Chondrocyte (in vitro differentiated cells): ENCODE results near the gene YWHAH. TPM values are rescaled to one million over a fixed set of nuclear protein-coding genes. Genes with fewer than 3 reads are reported as not detected.

Experiments used
- DNase-seq: peaks from one replicate; pipeline ENCODE4 v3.0.0; 2021; ENCODE audit warnings: mixed read lengths, low spot score
- H3K27ac Mint-ChIP-seq: one replicate; pipeline ENCODE4 v1.8.0; 2021; ENCODE audit warnings: mild to moderate bottlenecking, moderate library complexity, mixed read lengths; ENCODE audit not compliant: unreplicated experiment
- H3K27me3 Mint-ChIP-seq: 2 replicates; pipeline ENCODE4 v1.8.0; 2021; ENCODE audit warnings: low read depth, mixed read lengths
- H3K36me3 Mint-ChIP-seq: 2 replicates; pipeline ENCODE4 v1.8.0; 2021; ENCODE audit warnings: low read depth, mixed read lengths
- H3K4me1 Mint-ChIP-seq: 2 replicates; pipeline ENCODE4 v1.8.0; 2021; ENCODE audit warnings: low read depth, mild to moderate bottlenecking, mixed read lengths
- H3K4me3 Mint-ChIP-seq: one replicate; pipeline ENCODE4 v1.8.0; 2021; ENCODE audit warnings: mild to moderate bottlenecking, moderate library complexity, mixed read lengths; ENCODE audit not compliant: unreplicated experiment
- H3K9me3 Mint-ChIP-seq: 2 replicates; pipeline ENCODE4 v1.8.0; 2021; ENCODE audit warnings: low read depth, mixed read lengths
- total RNA-seq: library from RNA; stranded (reverse); gene quantifications from 3 replicates; pipeline ENCODE4 v1.2.1, GENCODE V29; 2021
- TF ChIP-seq, protein P1 (sequence below): fragments of 200-600 bp; sonication (generic); IDR thresholded peaks from 2 replicates; pipeline ENCODE4 v1.5.0; 2021; ENCODE audit warnings: antibody characterized with exemption, mild to moderate bottlenecking, moderate library complexity

Gene YWHAH
- total RNA-seq, 1 donor from 2014 or later = 223 TPM

DNA sequence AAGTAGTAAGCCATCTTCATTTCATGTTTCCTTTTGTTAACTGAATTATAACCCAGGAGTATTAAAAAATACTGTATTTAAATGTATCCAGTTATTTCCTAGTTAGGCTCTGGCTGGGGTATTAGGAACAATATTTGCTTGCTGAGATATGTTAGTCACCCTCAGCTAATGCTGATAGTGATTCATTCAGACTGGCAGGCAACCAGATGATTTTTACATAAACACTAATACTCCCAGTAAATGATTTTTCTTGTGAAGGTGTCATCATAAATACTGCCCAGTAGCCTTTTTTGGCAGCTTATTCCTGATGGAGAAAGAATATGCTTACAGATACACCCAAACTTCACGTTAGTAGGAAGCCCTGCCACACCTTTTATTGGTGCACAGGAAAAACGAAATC, 8.1 kb downstream of the YWHAH start:
- DNase-seq = no peak
- H3K27me3 Mint-ChIP-seq = no peaks in the 10 kb centered on the region
- H3K4me1 Mint-ChIP-seq = peaks cover 70% of the 10 kb centered on the region
- H3K9me3 Mint-ChIP-seq = no peaks in the 10 kb centered on the region
- H3K36me3 Mint-ChIP-seq = peaks cover 30% of the 10 kb centered on the region
- peak overlapping the region; percentile 94 for H3K27ac Mint-ChIP-seq
- TF ChIP-seq, protein P1, sequence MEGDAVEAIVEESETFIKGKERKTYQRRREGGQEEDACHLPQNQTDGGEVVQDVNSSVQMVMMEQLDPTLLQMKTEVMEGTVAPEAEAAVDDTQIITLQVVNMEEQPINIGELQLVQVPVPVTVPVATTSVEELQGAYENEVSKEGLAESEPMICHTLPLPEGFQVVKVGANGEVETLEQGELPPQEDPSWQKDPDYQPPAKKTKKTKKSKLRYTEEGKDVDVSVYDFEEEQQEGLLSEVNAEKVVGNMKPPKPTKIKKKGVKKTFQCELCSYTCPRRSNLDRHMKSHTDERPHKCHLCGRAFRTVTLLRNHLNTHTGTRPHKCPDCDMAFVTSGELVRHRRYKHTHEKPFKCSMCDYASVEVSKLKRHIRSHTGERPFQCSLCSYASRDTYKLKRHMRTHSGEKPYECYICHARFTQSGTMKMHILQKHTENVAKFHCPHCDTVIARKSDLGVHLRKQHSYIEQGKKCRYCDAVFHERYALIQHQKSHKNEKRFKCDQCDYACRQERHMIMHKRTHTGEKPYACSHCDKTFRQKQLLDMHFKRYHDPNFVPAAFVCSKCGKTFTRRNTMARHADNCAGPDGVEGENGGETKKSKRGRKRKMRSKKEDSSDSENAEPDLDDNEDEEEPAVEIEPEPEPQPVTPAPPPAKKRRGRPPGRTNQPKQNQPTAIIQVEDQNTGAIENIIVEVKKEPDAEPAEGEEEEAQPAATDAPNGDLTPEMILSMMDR = no peak
- H3K4me3 Mint-ChIP-seq = no peak overlapping the region

DNA sequence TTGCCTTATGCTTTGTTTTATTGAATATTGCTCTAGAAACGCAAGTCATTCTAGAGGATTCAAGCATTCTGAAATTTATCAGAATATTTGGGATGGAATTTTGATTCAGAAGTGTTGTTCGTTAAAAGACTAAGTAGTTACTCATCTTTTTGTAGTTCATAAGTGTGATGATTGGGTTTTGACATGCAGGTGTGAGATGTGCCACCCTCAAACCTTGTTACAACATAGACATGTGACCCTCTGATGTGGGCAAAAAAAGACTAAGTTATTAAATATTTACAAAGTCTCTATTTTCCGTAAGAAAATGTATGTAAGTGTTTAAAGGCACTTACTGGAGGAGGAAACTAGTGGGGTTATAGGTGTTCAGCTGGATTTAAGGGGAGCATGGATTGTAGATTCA, 8.9 kb downstream of the YWHAH start:
- no peaks in the 10 kb centered on the region for H3K27me3 Mint-ChIP-seq
- no peaks in the 10 kb centered on the region for H3K9me3 Mint-ChIP-seq
- H3K27ac Mint-ChIP-seq = peak overlapping the region; percentile 94
- peaks cover 33% of the 10 kb centered on the region for H3K36me3 Mint-ChIP-seq
- TF ChIP-seq, protein P1 = no peak
- DNase-seq = no peak
- no peak overlapping the region for H3K4me3 Mint-ChIP-seq
- peaks cover 64% of the 10 kb centered on the region for H3K4me1 Mint-ChIP-seq

DNA sequence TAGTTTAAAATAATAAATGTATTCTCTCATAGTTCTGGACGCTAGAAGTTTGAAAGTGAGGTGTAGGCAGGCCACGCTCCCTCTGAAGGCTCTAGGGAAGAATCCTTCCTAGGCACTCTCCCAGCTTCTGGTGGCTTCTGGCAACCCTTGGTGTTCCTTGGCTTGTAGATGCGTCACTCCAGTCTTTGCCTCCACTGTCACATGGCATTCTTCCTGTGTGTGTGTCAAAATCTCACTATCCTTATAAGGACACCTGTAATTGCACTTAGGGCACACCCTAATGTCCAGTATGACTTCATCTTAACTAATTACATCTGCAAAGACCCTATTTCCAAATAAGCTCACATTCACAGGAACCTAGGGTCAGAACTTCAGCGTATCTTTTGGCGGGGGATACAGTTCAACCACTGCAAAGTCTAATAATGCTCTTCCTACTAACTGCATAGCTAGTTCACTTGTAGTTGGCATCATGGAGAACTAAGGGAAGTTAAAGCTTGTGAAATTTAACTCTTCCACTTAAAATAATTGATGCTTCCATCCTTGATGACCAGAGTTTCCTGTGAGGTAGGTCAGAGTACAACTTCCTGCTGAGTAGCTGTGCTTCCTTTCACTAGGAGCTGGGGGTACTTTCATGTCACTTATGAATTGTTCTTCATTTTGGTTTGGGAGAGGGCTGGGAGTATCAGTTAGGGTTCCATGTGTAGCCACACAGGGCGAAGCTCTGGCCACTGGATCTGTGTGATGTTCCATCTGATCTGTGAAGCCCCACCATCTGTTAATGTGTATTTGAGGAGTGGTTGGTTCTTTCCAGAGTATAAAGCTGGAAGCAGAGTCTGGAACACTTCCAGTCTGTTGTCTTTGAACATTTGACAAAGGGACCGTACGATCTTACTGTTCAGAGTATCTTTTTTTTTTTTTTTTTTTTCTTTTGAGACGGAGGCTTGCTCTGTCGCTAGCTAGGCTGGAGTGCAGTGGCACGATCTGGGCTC, 10.5 kb downstream of the YWHAH start:
- H3K27me3 Mint-ChIP-seq = no peaks in the 10 kb centered on the region
- no peak overlapping the region for H3K4me3 Mint-ChIP-seq
- peaks cover 59% of the 10 kb centered on the region for H3K4me1 Mint-ChIP-seq
- TF ChIP-seq, protein P1 = no peak
- peaks cover 36% of the 10 kb centered on the region for H3K36me3 Mint-ChIP-seq
- H3K27ac Mint-ChIP-seq = peak overlapping the region; percentile 60
- no peaks in the 10 kb centered on the region for H3K9me3 Mint-ChIP-seq
- DNase-seq = no peak

DNA sequence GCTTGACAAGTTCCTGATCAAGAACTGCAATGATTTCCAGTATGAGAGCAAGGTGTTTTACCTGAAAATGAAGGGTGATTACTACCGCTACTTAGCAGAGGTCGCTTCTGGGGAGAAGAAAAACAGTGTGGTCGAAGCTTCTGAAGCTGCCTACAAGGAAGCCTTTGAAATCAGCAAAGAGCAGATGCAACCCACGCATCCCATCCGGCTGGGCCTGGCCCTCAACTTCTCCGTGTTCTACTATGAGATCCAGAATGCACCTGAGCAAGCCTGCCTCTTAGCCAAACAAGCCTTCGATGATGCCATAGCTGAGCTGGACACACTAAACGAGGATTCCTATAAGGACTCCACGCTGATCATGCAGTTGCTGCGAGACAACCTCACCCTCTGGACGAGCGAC, 12.0 kb downstream of the YWHAH start:
- no peaks in the 10 kb centered on the region for H3K9me3 Mint-ChIP-seq
- H3K27me3 Mint-ChIP-seq = no peaks in the 10 kb centered on the region
- peak; percentile 21 for DNase-seq
- peaks cover 46% of the 10 kb centered on the region for H3K4me1 Mint-ChIP-seq
- peaks cover 31% of the 10 kb centered on the region for H3K36me3 Mint-ChIP-seq
- H3K27ac Mint-ChIP-seq = no peak overlapping the region
- TF ChIP-seq, protein P1 = no peak
- H3K4me3 Mint-ChIP-seq = no peak overlapping the region

DNA sequence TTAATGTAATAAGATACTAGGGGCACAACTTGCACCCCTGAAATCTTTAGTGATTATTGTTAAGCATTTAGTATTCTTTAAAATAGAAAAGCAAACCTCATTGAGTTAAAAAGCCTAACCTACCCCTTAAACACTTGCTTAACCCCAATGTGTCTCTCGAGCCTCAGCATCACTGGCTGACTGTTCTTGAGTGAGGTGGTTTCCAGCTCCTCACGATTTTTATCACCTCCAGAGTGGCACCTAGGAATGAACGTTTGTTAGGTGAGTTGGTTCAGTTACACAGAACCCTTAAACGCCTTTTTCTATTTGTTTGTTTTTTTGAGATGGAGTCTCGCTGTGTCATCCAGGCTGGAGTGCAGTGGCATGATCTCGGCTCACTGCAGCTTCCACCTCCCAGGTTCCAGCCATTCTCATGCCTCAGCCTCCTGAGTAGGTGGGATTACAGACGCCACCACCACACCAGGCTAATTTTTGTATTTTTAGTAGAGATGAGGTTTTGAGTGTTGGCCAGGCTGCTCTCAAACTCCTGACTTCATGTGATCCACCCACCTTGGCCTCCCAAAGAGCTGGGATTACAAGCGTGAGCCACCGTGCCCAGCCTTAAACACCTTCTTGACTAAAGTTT, 13.7 kb downstream of the YWHAH start:
- Mint-ChIP-seq H3K36me3 (peaks cover 31% of the 10 kb centered on the region), H3K4me1 (peaks cover 28% of the 10 kb centered on the region), H3K4me3 (no peak overlapping the region), H3K27me3 (no peaks in the 10 kb centered on the region), H3K9me3 (no peaks in the 10 kb centered on the region), H3K27ac (no peak overlapping the region)
- TF ChIP-seq, protein P1 = no peak
- DNase-seq = peak; percentile 12
